SK-N-SH (cell line): Measurements from ENCODE around the gene KRT85. TPM values are rescaled to one million over a fixed set of nuclear protein-coding genes. Genes with fewer than 3 reads are reported as not detected.

Experiments
- CTCF ChIA-PET: fragments of 300-600, 350-600 bp; formaldehyde crosslinking; extraction: SDS; loops from one replicate; lab custom pipeline; 2021; lab: Yijun Ruan, JAX
- POLR2A ChIA-PET: fragments of 350-600 bp; sonication (Branson Sonifier 250); formaldehyde crosslinking; extraction: SDS; loops from one replicate; lab custom pipeline; 2020; ENCODE audit warnings: antibody characterized with exemption, inconsistent platforms; lab: Yijun Ruan, JAX
- DNase-seq: peaks from one replicate; pipeline ENCODE4 v3.0.0; 2012
- H2AFZ ChIP-seq: fragments of 200-600 bp; sonication (generic); 2 replicates; pipeline ENCODE4 v1.8.1; 2016; ENCODE audit warnings: antibody characterized with exemption, mild to moderate bottlenecking, low read depth
- H3F3A ChIP-seq: fragments of 200-600 bp; sonication (generic); replicated peaks from 2 replicates; pipeline ENCODE3; 2016; ENCODE audit warnings: antibody characterized with exemption, mild to moderate bottlenecking; ENCODE audit not compliant: insufficient read depth
- H3K27ac ChIP-seq, 2 experiments: fragments of 200-500 bp in 1 of 2; fragments of 200-600 bp in 1 of 2; sonication (Bioruptor generic) in 1 of 2; sonication (generic), shearing (Covaris generic) in 1 of 2; 2 replicates each; pipeline versions ENCODE4 v1.5.1 to v1.6.1; 2014 to 2016; ENCODE audit warnings: low read depth in 2 of 2, inconsistent platforms in 1 of 2, low read length in 1 of 2, mild to moderate bottlenecking in 1 of 2, mixed read lengths in 1 of 2
- H3K27me3 ChIP-seq: fragments of 200-600 bp; sonication (generic), shearing (Covaris generic); 2 replicates; pipeline ENCODE4 v1.6.1; 2016; ENCODE audit warnings: mixed run types; ENCODE audit not compliant: insufficient read depth
- H3K36me3 ChIP-seq, 2 experiments: fragments of 200-500 bp in 1 of 2; fragments of 200-600 bp in 1 of 2; sonication (Bioruptor generic) in 1 of 2; sonication (generic) in 1 of 2; replicated peaks in 1 of 2; 2 replicates each; pipeline versions ENCODE3 to v1.5.1; 2014 to 2016; ENCODE audit warnings: low read length in 1 of 2, mild to moderate bottlenecking in 1 of 2; ENCODE audit not compliant: insufficient read depth in 2 of 2, control insufficient read depth in 1 of 2
- H3K4me1 ChIP-seq, 2 experiments: fragments of 200-500 bp in 1 of 2; fragments of 200-600 bp in 1 of 2; sonication (Bioruptor generic) in 1 of 2; sonication (generic), shearing (Covaris generic) in 1 of 2; 2 replicates each; pipeline versions ENCODE4 v1.5.1 to v1.6.1; 2014 to 2016; ENCODE audit warnings: low read depth in 1 of 2, low read length in 1 of 2, mixed run types in 1 of 2; ENCODE audit not compliant: insufficient read depth in 2 of 2, control insufficient read depth in 1 of 2
- H3K4me2 ChIP-seq: fragments of 200-600 bp; sonication (generic), shearing (Covaris generic); 2 replicates; pipeline ENCODE4 v1.6.1; 2017; ENCODE audit warnings: mixed run types
- H3K4me3 ChIP-seq, 2 experiments: fragments of 200-500 bp in 1 of 2; fragments of 200-600 bp in 1 of 2; sonication (Bioruptor generic) in 1 of 2; sonication (generic), shearing (Covaris generic) in 1 of 2; 2 replicates each; pipeline versions ENCODE4 v1.5.1 to v1.8.1; 2014 to 2016; ENCODE audit warnings: low read depth in 2 of 2, inconsistent platforms in 1 of 2, low read length in 1 of 2, mild to moderate bottlenecking in 1 of 2, mixed read lengths in 1 of 2, moderate library complexity in 1 of 2
- H3K79me2 ChIP-seq: fragments of 200-600 bp; sonication (generic); 2 replicates; pipeline ENCODE4 v1.8.1; 2017; ENCODE audit warnings: mild to moderate bottlenecking; ENCODE audit not compliant: insufficient read depth
- H3K9ac ChIP-seq: fragments of 200-600 bp; sonication (generic); 2 replicates; pipeline ENCODE4 v1.6.1; 2017; ENCODE audit warnings: mixed run types
- H3K9me2 ChIP-seq: fragments of 200-600 bp; sonication (generic); 2 replicates; pipeline ENCODE4 v1.6.1; 2017; ENCODE audit warnings: mixed run types
- H3K9me3 ChIP-seq: fragments of 200-600 bp; sonication (generic); 2 replicates; pipeline ENCODE4 v1.6.1; 2017; ENCODE audit warnings: mixed run types, mild to moderate bottlenecking, moderate library complexity
- H4K20me1 ChIP-seq: fragments of 200-600 bp; sonication (generic); 2 replicates; pipeline ENCODE4 v1.6.1; 2017; ENCODE audit warnings: mild to moderate bottlenecking, mixed run types; ENCODE audit not compliant: insufficient read depth
- CHD2 ChIP-seq: fragments of 150-350 bp; IDR thresholded peaks from 2 replicates; pipeline ENCODE4 v1.6.1; 2018; ENCODE audit warnings: low read length; ENCODE audit not compliant: partially characterized antibody
- CTCF ChIP-seq: fragments of 200-600 bp; sonication (generic); IDR thresholded peaks from 2 replicates; pipeline ENCODE4 v1.6.1; 2017; ENCODE audit warnings: antibody characterized with exemption, mild to moderate bottlenecking, moderate library complexity
- FOSL2 ChIP-seq: IDR thresholded peaks from 2 replicates; pipeline ENCODE4 v1.4.0; 2012; ENCODE audit warnings: low read depth, mild to moderate bottlenecking, moderate library complexity, borderline replicate concordance
- IRF3 ChIP-seq: fragments of 150-350 bp; IDR thresholded peaks from 2 replicates; pipeline ENCODE4 v1.6.1; 2016; ENCODE audit warnings: mild to moderate bottlenecking, low read depth, low read length
- MAX ChIP-seq: IDR thresholded peaks from 2 replicates; pipeline ENCODE4 v1.4.0; 2012; ENCODE audit warnings: low read depth
- MEF2A ChIP-seq: IDR thresholded peaks from 2 replicates; pipeline ENCODE4 v1.4.0; 2012; ENCODE audit warnings: low read depth, borderline replicate concordance
- PBX3 ChIP-seq: IDR thresholded peaks from 2 replicates; pipeline ENCODE4; 2012
- POLR2AphosphoS5 ChIP-seq: IDR thresholded peaks from 2 replicates; pipeline ENCODE4 v1.6.1; 2012; ENCODE audit warnings: low read depth, low read length
- RAD21 ChIP-seq: IDR thresholded peaks from 2 replicates; pipeline ENCODE4 v1.6.1; 2012; ENCODE audit warnings: mild to moderate bottlenecking, low read length
- RCOR1 ChIP-seq: fragments of 150-350 bp; IDR thresholded peaks from 2 replicates; pipeline ENCODE4 v1.6.1; 2017; ENCODE audit warnings: antibody characterized with exemption, low read length
- SIN3A ChIP-seq: IDR thresholded peaks from 2 replicates; pipeline ENCODE4 v1.6.1; 2012; ENCODE audit warnings: low read depth, mild to moderate bottlenecking, low read length, moderate library complexity, borderline replicate concordance
- SMC3 ChIP-seq: IDR thresholded peaks from 2 replicates; pipeline ENCODE4 v1.6.1; 2012; ENCODE audit warnings: low read depth, low read length, improper control_type of control experiment
- TAF1 ChIP-seq: IDR thresholded peaks from 2 replicates; pipeline ENCODE4 v1.6.1; 2012; ENCODE audit warnings: low read depth, mild to moderate bottlenecking, low read length, moderate library complexity, borderline replicate concordance
- YY1 ChIP-seq: IDR thresholded peaks from 2 replicates; pipeline ENCODE4 v1.4.0; 2012; ENCODE audit warnings: low read depth, mild to moderate bottlenecking
- WGBS: methylation state at CpG from one replicate; pipeline ENCODE4 v1.1.6; 2017; ENCODE audit warnings: low lambda C conversion rate; 5-methylcytosine and 5-hydroxymethylcytosine counted together
- polyA plus RNA-seq, 3 experiments: library from polyadenylated mRNA; depleted of rRNA; stranded (reverse); fragments of >200 nt; gene quantifications; 2 replicates each; pipeline ENCODE4 v1.2.3, GENCODE V29; 2012

KRT85 gene
- polyA plus RNA-seq, 1 of the 3 experiments (the other 2 are of a cell fraction): not detected

- no peak for TF ChIP-seq YY1
- no peak for TF ChIP-seq CTCF
- TF ChIP-seq SMC3: no peak
- TF ChIP-seq MAX: no peak
- TF ChIP-seq FOSL2: no peak
- no peak for TF ChIP-seq MEF2A
- no peak for TF ChIP-seq RCOR1
- no peak for TF ChIP-seq CHD2
- no peak for TF ChIP-seq TAF1
- no peak for TF ChIP-seq IRF3
- no peaks in the 10 kb centered on the region for H4K20me1 ChIP-seq
- H3K27ac ChIP-seq: no peak overlapping the region
- no peaks in the 10 kb centered on the region for H3K36me3 ChIP-seq
- no peaks in the 10 kb centered on the region for H3F3A ChIP-seq
- H3K4me2 ChIP-seq: no peak overlapping the region
- no peak for DNase-seq
- CTCF ChIA-PET: interaction anchor here (0.8 to 3.5 kb wide), 3 partner anchors 9 to 17 kb away, joined by 4 to 14 read pairs (median 4); no protein-coding TSS in a partner anchor
- no peak overlapping the region for H3K4me3 ChIP-seq
- H3K9me3 ChIP-seq: no peaks in the 10 kb centered on the region
- no peaks in the 10 kb centered on the region for H3K9me2 ChIP-seq
- peaks cover 60% of the 10 kb centered on the region; the same call in 1 of the 2 replicates for H3K27me3 ChIP-seq
- POLR2A ChIA-PET: no interaction called here
- no peak overlapping the region for H3K9ac ChIP-seq
- H3K79me2 ChIP-seq: no peaks in the 10 kb centered on the region
- H2AFZ ChIP-seq: no peak overlapping the region
- peaks cover 0 to 7% of the 10 kb centered on the region in 2 experiments; a peak in 1 of 4 replicates for H3K4me1 ChIP-seq
- 41% methylated on average over 8 of the region's 9 CpGs for WGBS
Measured at GRCh38 chr12:52389313-52390207, 22.3 kb upstream of the KRT85 start.

- H3K9me3 ChIP-seq: no peaks in the 10 kb centered on the region
- WGBS: 51% methylated on average over 2 of the region's 2 CpGs
- POLR2A ChIA-PET: no interaction called here
Measured at GRCh38 chr12:52387859-52388258, 20.6 kb upstream of the KRT85 start.

More at GRCh38 chr12:52387859-52388258, 20.6 kb upstream of the KRT85 start:
- Histone ChIP-seq H2AFZ (no peak overlapping the region), H3K4me2 (no peak overlapping the region), H3K9me2 (no peaks in the 10 kb centered on the region), H3K36me3 (no peaks in the 10 kb centered on the region), H4K20me1 (no peaks in the 10 kb centered on the region), H3K9ac (no peak overlapping the region), H3K79me2 (no peaks in the 10 kb centered on the region), H3K4me3 (no peak overlapping the region), H3F3A (no peaks in the 10 kb centered on the region), H3K27ac (no peak overlapping the region), H3K27me3 (peaks cover 68% of the 10 kb centered on the region), H3K4me1 (peaks cover 0 to 7% of the 10 kb centered on the region in 2 experiments; a peak in 1 of 4 replicates)
- DNase-seq: no peak
- CTCF ChIA-PET: interaction anchor here (0.9 to 1.0 kb wide), 2 partner anchors 10 to 230 kb away, joined by 3 read pairs; no protein-coding TSS in a partner anchor
- TF ChIP-seq SIN3A (no peak), PBX3 (no peak), RCOR1 (no peak), POLR2AphosphoS5 (no peak), RAD21 (no peak), SMC3 (no peak)
